Cardiac fibroblast (primary cell): Measurements from ENCODE around the gene CCL19.

Source experiments
- DNase-seq, 2 donors: peaks; one replicate each; pipeline versions ENCODE4 v3.0.0 to v3.0.0-alpha.2; 2010; ENCODE audit warnings: low read depth in 2 of 2
- H3K4me3 ChIP-seq, 2 donors: replicated peaks in 1 of 2; 1 replicate in 1 of 2; 2 replicates in 1 of 2; pipeline ENCODE4 v1.5.1; 2011; ENCODE audit warnings: low read depth in 2 of 2, low read length in 2 of 2, mild to moderate bottlenecking in 2 of 2, moderate library complexity in 1 of 2
- CTCF ChIP-seq: IDR thresholded peaks from one replicate; pipeline ENCODE4 v1.5.1; 2011; ENCODE audit warnings: low read depth, mild to moderate bottlenecking, low read length, inconsistent platforms

The CCL19 gene

GRCh38 chr9:34719021-34719768 lies 28.1 kb upstream of the CCL19 start:
- TF ChIP-seq CTCF: no peak
- DNase-seq: no peak
- no peak overlapping the region for H3K4me3 ChIP-seq

- DNase-seq: peak in 1 of 2 donors; percentile 53
- TF ChIP-seq CTCF: no peak
Measured at GRCh38 chr9:34717996-34718614, 27.0 kb upstream of the CCL19 start.

GRCh38 chr9:34716711-34717110 lies 25.6 kb upstream of the CCL19 start:
- no peak for DNase-seq
- no peak for TF ChIP-seq CTCF
- H3K4me3 ChIP-seq: no peak overlapping the region

More at GRCh38 chr9:34717996-34718614, 27.0 kb upstream of the CCL19 start:
- H3K4me3 ChIP-seq: no peak overlapping the region

GRCh38 chr9:34715639-34716215 lies 24.7 kb upstream of the CCL19 start:
- H3K4me3 ChIP-seq: no peak overlapping the region
- TF ChIP-seq CTCF: no peak

GRCh38 chr9:34714007-34714406 lies 22.9 kb upstream of the CCL19 start:
- no peak overlapping the region for H3K4me3 ChIP-seq
- TF ChIP-seq CTCF: no peak
- DNase-seq: no peak

More at GRCh38 chr9:34715639-34716215, 24.7 kb upstream of the CCL19 start:
- no peak for DNase-seq

- DNase-seq: no peak
- no peak overlapping the region for H3K4me3 ChIP-seq
- TF ChIP-seq CTCF: no peak
Measured at GRCh38 chr9:34712140-34712539, 21.1 kb upstream of the CCL19 start.
